ENCODE results near the gene ZNF646.

The ZNF646 gene

DNA sequence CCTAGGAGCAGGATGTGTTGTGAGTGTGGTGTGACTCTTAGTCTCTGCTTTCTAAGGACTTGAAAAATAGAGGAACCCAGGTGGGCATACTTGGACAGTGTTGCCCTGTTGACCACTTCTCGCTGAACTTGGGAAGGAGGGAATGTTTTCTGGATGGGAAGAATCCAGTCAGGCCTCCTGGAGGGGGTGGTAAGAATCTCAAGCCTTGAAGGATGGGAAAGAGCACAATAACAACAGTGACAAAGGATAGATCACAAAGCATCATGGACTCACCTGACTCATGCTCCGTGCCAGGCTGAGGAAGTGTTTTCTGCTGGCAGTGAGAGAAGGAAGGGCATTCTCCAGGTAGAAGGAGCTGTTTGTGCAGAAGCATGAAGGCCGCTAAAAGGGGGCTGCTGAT is 51.6 kb downstream of the ZNF646 start:
- Mint-ChIP-seq H3K27ac (no peak overlapping the region), H3K27me3 (no peaks in the 10 kb centered on the region), H3K4me3 (no peak overlapping the region), H3K36me3 (no peaks in the 10 kb centered on the region), H3K9me3 (ENCODE audit: low read depth) (no peaks in the 10 kb centered on the region), H3K4me1 (ENCODE audit: low read depth) (peaks cover 2% of the 10 kb centered on the region)

DNA sequence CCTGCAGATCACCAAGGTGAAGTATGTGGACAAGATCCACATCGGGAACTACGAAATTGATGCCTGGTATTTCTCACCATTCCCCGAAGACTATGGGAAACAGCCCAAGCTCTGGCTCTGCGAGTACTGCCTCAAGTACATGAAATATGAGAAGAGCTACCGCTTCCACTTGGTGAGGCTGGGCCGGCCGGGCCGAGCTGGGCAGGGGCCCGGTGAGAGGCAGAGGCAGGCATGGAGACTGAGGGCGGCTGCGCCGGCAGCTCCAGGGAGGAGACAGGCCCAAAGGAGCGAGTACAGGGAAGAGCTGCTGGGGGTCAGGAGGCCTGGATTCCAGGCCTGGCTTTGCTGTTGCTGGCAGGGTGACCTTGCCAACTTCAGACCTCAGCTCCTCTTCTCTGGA is 53.0 kb downstream of the ZNF646 start:
- Mint-ChIP-seq H3K27ac (no peak overlapping the region), H3K36me3 (no peaks in the 10 kb centered on the region), H3K4me1 (ENCODE audit: low read depth) (peaks cover 2% of the 10 kb centered on the region), H3K4me3 (no peak overlapping the region), H3K27me3 (no peaks in the 10 kb centered on the region), H3K9me3 (ENCODE audit: low read depth) (no peaks in the 10 kb centered on the region)

DNA sequence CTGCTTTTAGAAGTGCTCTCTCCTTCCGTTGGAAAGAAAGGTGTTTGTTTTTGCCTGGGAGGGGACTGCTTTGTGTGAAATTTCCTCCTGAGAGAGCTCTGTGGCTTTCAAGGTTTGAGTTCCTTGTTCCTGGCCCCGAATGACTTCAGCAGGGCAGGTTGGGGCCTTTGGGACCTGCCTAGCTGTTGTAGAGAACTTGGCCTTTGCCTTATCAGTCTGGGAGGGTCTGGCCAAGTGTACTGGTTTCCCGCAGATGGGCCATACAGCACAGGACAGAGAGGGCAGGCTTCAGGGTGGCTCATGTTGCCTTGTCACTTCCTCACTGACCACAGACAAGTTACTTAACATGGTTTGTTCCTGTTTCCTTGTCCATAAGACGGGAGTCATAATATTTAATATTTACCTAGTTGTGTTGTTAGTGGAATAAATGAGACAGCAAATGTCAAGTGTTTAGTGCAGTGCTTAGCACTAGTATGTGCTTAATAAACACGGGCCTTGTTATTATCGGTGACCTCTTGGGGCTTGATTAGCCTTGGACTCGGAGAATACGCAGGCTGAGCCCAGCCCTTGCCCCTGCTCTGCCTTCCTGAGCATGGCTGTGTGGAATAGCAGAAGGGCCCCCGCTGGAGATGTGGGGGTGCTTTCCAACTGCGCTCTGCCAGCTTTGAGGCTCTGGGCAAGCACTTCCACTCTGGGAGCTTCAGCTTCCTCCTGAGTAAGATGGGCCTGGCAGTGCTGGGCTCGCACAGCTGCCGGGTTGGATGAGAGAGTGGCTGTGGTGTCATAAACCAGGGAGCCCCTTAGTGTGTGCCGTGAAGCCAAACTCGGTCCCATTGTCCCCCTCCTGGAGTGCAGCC is 54.7 kb downstream of the ZNF646 start:
- Mint-ChIP-seq H3K4me1 (ENCODE audit: low read depth) (peaks cover 2% of the 10 kb centered on the region), H3K4me3 (no peak overlapping the region), H3K27me3 (no peaks in the 10 kb centered on the region), H3K36me3 (no peaks in the 10 kb centered on the region), H3K9me3 (ENCODE audit: low read depth) (no peaks in the 10 kb centered on the region), H3K27ac (peak overlapping the region; percentile 16)

DNA sequence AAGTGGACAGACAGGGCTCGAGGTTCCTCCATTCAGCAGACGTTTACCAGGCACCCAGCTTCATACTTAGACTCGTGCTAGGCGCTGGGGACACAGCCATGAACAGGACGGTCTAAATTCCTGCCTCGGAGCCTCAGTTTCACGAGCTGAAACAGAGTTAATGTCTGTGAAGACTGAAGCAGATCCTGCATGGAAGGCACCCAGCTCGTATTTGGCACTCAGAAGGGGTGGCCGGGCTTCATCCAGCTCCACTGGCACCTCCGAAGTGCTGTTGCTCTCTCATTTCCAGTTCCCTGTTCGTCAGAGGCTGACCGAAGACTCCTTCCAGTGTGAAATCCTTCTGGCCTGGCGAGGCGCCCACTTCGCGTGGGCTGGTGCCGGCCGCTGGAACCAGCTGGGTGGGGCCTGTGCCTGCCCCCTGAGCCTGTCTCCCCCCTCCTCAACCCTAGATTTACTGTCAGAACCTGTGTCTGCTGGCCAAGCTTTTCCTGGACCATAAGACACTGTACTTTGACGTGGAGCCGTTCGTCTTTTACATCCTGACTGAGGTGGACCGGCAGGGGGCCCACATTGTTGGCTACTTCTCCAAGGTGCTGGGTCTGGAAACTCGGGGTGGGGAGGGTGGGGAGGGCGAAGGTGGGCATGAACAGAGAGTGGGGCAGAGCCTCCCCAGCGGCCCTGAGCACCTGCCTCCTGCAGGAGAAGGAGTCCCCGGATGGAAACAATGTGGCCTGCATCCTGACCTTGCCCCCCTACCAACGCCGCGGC is 55.5 kb downstream of the ZNF646 start:
- H3K4me1 Mint-ChIP-seq (ENCODE audit: low read depth), result peaks cover 2% of the 10 kb centered on the region
- H3K4me3 Mint-ChIP-seq, result no peak overlapping the region
- no peaks in the 10 kb centered on the region for H3K9me3 Mint-ChIP-seq (ENCODE audit: low read depth)
- no peaks in the 10 kb centered on the region for H3K36me3 Mint-ChIP-seq
- H3K27ac Mint-ChIP-seq, result no peak overlapping the region
- no peaks in the 10 kb centered on the region for H3K27me3 Mint-ChIP-seq

DNA sequence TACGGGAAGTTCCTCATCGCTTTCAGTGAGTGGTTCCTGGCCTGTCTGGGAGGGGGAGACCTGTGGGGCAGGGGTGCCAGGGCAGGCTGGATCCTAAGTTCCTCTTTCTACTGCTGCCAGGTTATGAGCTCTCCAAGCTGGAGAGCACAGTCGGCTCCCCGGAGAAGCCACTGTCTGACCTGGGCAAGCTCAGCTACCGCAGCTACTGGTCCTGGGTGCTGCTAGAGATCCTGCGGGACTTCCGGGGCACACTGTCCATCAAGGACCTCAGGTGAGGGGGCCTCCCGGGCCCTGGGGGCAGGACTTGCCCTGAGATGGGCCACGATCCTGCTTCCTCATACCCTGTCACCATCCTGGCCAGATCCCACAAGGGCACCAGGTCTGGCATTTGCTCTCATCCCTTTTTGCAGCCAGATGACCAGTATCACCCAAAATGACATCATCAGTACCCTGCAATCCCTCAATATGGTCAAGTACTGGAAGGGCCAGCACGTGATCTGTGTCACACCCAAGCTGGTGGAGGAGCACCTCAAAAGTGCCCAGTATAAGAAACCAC is 56.2 kb downstream of the ZNF646 start:
- no peaks in the 10 kb centered on the region for H3K9me3 Mint-ChIP-seq (ENCODE audit: low read depth)
- no peak overlapping the region for H3K4me3 Mint-ChIP-seq
- H3K4me1 Mint-ChIP-seq (ENCODE audit: low read depth), result peaks cover 2% of the 10 kb centered on the region
- no peak overlapping the region for H3K27ac Mint-ChIP-seq
- H3K27me3 Mint-ChIP-seq, result no peaks in the 10 kb centered on the region
- no peaks in the 10 kb centered on the region for H3K36me3 Mint-ChIP-seq

DNA sequence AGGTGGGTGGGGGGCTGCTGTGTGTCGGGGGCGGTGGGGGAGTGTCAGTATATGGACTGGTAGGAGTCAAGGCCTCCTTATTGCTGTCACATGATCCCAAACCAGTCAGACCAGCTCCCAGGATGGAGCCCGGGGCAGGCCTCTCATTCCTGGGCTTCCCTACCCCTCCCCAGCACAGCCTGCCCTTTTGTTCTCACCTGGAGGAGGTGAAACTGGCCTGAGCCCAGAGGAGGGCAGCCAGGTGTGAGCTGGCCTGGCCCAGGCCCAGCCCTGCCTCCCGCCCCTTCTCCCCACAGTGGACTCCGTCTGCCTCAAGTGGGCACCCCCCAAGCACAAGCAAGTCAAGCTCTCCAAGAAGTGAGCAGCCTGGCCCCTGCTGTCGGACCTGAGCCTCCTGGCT is 56.7 kb downstream of the ZNF646 start:
- H3K36me3 Mint-ChIP-seq, result no peaks in the 10 kb centered on the region
- H3K27ac Mint-ChIP-seq, result no peak overlapping the region
- no peak overlapping the region for H3K4me3 Mint-ChIP-seq
- H3K4me1 Mint-ChIP-seq (ENCODE audit: low read depth), result peaks cover 2% of the 10 kb centered on the region
- no peaks in the 10 kb centered on the region for H3K9me3 Mint-ChIP-seq (ENCODE audit: low read depth)
- H3K27me3 Mint-ChIP-seq, result no peaks in the 10 kb centered on the region

DNA sequence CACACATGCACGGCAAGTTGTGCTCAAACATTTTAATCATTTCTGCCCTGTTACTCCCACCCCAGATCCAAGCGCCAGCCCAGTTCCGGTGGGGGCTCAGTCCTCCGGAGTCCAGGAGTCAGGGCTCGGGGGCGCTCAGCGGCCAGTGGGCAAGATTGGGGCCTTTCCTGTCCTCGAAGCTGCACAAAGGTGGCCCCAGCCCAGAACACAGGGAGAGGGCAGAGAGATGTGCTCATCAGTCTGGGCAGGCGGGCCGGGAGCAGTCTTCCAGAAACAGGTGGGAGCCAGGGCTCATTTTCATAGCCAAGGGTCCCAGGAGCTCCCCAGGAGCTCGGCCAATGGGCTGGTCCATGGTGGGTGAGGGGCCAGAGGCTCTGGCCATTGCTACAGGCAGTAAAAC is 57.2 kb downstream of the ZNF646 start:
- no peak overlapping the region for H3K27ac Mint-ChIP-seq

DNA sequence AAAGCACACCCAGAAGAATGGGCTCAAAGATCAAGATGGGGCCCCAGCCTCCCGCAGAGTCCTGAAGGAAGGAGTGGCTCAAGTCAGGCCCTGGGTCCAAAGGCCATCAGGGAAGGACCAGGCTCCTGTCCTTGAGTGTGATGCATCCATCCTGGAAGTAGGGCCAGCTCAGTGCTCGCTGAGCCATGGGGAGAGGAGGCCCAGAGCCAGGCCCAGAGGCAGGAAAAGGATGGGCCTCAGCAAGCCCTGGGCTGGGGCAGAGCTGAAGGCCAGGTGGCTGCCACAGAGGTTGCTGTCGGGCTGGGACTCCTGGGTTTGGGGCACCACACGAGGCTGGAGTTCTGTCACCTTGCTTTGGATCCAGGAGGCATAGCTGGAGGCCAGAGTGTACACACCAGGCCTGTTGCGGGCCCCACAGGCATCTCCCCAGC is 57.6 kb downstream of the ZNF646 start:
- Mint-ChIP-seq H3K27me3 (no peaks in the 10 kb centered on the region), H3K4me3 (no peak overlapping the region), H3K36me3 (no peaks in the 10 kb centered on the region), H3K9me3 (ENCODE audit: low read depth) (no peaks in the 10 kb centered on the region), H3K27ac (no peak overlapping the region), H3K4me1 (ENCODE audit: low read depth) (peaks cover 2% of the 10 kb centered on the region)

More for the DNA sequence above, 57.2 kb downstream of the ZNF646 start:
- Mint-ChIP-seq H3K4me1 (ENCODE audit: low read depth) (peaks cover 2% of the 10 kb centered on the region), H3K4me3 (no peak overlapping the region), H3K27me3 (no peaks in the 10 kb centered on the region), H3K9me3 (ENCODE audit: low read depth) (no peaks in the 10 kb centered on the region), H3K36me3 (no peaks in the 10 kb centered on the region)

DNA sequence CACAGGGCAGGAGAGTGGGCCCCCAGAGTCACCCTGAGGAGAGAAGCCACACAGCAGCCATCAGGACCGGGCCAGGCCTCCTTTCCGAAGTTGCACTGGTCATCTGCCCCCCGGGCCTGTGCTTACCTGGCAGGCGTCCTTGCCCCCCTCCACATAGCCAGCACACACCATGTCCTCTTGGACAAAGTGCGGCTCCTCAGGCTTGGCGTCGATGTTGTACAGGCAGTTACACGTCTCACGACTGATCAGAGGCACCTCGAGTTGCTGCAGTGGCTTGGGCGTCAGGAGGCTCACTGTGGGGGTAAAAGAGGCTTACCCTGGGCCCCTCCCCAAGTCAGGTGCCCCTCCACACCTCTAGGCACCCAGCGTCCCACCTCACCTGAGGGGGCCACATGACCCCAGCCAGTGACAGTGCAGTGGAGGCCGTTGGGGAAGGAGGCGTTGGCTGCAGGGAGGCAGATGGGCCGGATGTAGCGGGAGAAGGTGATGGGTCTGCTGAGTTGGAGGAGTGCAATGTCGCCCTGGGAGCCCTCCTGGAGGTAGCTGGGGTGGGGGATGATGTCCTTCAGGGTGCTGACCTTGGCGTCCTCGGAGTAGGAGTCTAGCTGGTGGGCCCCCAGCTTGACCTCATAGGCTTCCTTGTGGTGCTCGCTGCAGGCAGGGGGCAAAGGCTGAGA is 58.2 kb downstream of the ZNF646 start:
- Mint-ChIP-seq H3K36me3 (no peaks in the 10 kb centered on the region), H3K27ac (no peak overlapping the region)

DNA sequence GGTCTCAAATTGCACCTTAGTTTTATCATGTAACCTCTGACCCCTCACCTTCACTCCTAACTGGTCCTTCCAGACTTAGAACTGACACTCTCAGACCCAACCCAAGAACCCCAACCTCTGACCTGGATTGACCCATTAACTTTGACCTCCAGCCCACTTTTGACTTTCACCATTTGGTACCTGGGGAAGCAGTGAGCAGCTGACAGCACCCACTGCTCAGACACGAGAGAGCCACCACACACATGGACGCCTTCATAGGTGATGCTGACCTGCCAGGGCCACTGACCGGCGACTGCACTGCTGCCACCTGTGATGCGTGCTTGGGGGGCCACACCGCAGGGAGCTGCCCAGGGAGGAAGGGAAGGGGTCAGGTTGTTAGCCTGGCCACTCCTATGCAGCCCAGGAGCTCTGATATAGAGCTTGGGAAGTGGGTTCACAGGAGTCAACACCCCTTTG is 58.9 kb downstream of the ZNF646 start:
- no peak overlapping the region for H3K4me3 Mint-ChIP-seq
- H3K27ac Mint-ChIP-seq, result no peak overlapping the region
- H3K27me3 Mint-ChIP-seq, result no peaks in the 10 kb centered on the region
- H3K4me1 Mint-ChIP-seq (ENCODE audit: low read depth), result peaks cover 2% of the 10 kb centered on the region
- H3K36me3 Mint-ChIP-seq, result no peaks in the 10 kb centered on the region
- no peaks in the 10 kb centered on the region for H3K9me3 Mint-ChIP-seq (ENCODE audit: low read depth)

More for the DNA sequence above, 58.2 kb downstream of the ZNF646 start:
- H3K27me3 Mint-ChIP-seq, result no peaks in the 10 kb centered on the region
- peaks cover 2% of the 10 kb centered on the region for H3K4me1 Mint-ChIP-seq (ENCODE audit: low read depth)
- no peak overlapping the region for H3K4me3 Mint-ChIP-seq
- H3K9me3 Mint-ChIP-seq (ENCODE audit: low read depth), result no peaks in the 10 kb centered on the region
